Measurements from ENCODE around the gene IBTK. TPM values are rescaled to one million over a fixed set of nuclear protein-coding genes. Genes with fewer than 3 reads are reported as not detected.

The IBTK gene
- total and polyA plus RNA-seq, 2 of the 4 experiments (the other 2 are of a cell fraction), result 9.7 to 45.0 TPM

GRCh38 chr6:82257088-82257774 is 9.7 kb upstream of the IBTK start:
- H2BK5ac ChIP-seq (ENCODE audit: low read depth, low read length, poor library complexity, severe bottlenecking), result no peak overlapping the region
- no peak overlapping the region for H3K4ac ChIP-seq (ENCODE audit: low read depth, low read length)
- H4K20me1 ChIP-seq (ENCODE audit: insufficient read depth, low read length), result no peaks in the 10 kb centered on the region
- H3K27me3 ChIP-seq (ENCODE audit: control insufficient read depth, insufficient read depth, low read length), result no peaks in the 10 kb centered on the region
- no peak overlapping the region for H2BK120ac ChIP-seq (ENCODE audit: low read depth, low read length)
- H2AK5ac ChIP-seq (ENCODE audit: low read depth, low read length), result no peak overlapping the region
- H3K79me1 ChIP-seq (ENCODE audit: low read depth in 1 of 2, low read length in 2 of 2), result no peaks in the 10 kb centered on the region
- no peak overlapping the region for H4K5ac ChIP-seq (ENCODE audit: low read depth, low read length)
- no peak overlapping the region for H2BK20ac ChIP-seq (ENCODE audit: low read depth, low read length)
- in situ Hi-C loops (cut with MboI; ENCODE audit: low sequenced_read_pairs), result loop anchor here (25.0 kb wide), 1 partner anchor 1255 kb away; the partner anchor contains the start of gene PRSS35
- H3K56ac ChIP-seq (ENCODE audit: extremely low read depth, insufficient read depth, low read length), result no peak overlapping the region
- no peak overlapping the region for H2AK9ac ChIP-seq (replicated peaks; ENCODE audit: low read depth, low read length, poor library complexity)
- H3K4me3 ChIP-seq (ENCODE audit: insufficient read depth, low read depth, low read length), result no peak overlapping the region
- no peaks in the 10 kb centered on the region for H3K9me1 ChIP-seq (ENCODE audit: insufficient read depth, low read length)
- ChIA-PET POLR2A (ENCODE audit: unreplicated experiment) (no interaction called here), CTCF (interaction anchor here (0.6 kb wide), 1 partner anchor 12 kb away, joined by 3 read pairs; no protein-coding TSS in a partner anchor)
- H3K14ac ChIP-seq (replicated peaks; ENCODE audit: low read depth, low read length), result no peak overlapping the region
- TF ChIP-seq BHLHE40 (IDR thresholded peaks at IDR 0.05; ENCODE audit: low read depth, low read length) (no peak), ELK1 (IDR thresholded peaks at IDR 0.05; ENCODE audit: borderline replicate concordance, low read depth, low read length) (no peak), MXI1 (IDR thresholded peaks at IDR 0.05; ENCODE audit: borderline replicate concordance, low read depth, low read length) (no peak), CHD1 (IDR thresholded peaks at IDR 0.05; ENCODE audit: low read depth, low read length) (no peak), CTCF (conservative IDR thresholded peaks at IDR 0.05; ENCODE audit: low read depth, low read length) (no peak)
- no peak overlapping the region for H3K18ac ChIP-seq (ENCODE audit: low read depth, low read length)
- DNase-seq (no peak), ATAC-seq (ENCODE audit: low read depth) (no peak)
- no peaks in the 10 kb centered on the region for H3K36me3 ChIP-seq (ENCODE audit: control insufficient read depth, insufficient read depth, low read length)
- H3K4me2 ChIP-seq (ENCODE audit: low read depth, low read length), result no peak overlapping the region
- dilution Hi-C loops (cut with HindIII; ENCODE audit: low sequenced_read_pairs, unreplicated experiment), result no loop called here
- no peak overlapping the region for H4K91ac ChIP-seq (ENCODE audit: insufficient read depth, low read depth, low read length)
- H3K23ac ChIP-seq (ENCODE audit: low read depth, low read length), result no peak overlapping the region
- H3K4me1 ChIP-seq (ENCODE audit: control insufficient read depth, insufficient read depth, low read length), result no peaks in the 10 kb centered on the region
- H3K9ac ChIP-seq (ENCODE audit: low read depth, low read length), result no peak overlapping the region
- intact Hi-C loops (cut with micrococcal nuclease), result no loop called here
- no peaks in the 10 kb centered on the region for H3K9me3 ChIP-seq (ENCODE audit: control insufficient read depth, insufficient read depth, low read length)
- no peak overlapping the region for H4K8ac ChIP-seq (ENCODE audit: low read depth in 2 of 2, low read length in 2 of 2)
- no peak overlapping the region for H2BK15ac ChIP-seq (ENCODE audit: low read depth, low read length)
- no TSS peak for BruUV-seq (replicated peaks)
- H3K27ac ChIP-seq (ENCODE audit: insufficient read depth, low read length), result no peak overlapping the region
- no peak overlapping the region for H2AFZ ChIP-seq (replicated peaks; ENCODE audit: low read length, poor library complexity)
- WGBS, 2 experiments (ENCODE audit: extremely low coverage in 2 of 2, insufficient read length in 1 of 2), result 43% methylated on average over 1 of the region's 1 CpG; no CpG with 5 or more reads in 1 of the 2 experiments

All from IMR-90 (cell line).